ENCODE data around the gene C1orf105. TPM values are rescaled to one million over a fixed set of nuclear protein-coding genes. Genes with fewer than 3 reads are reported as not detected.
A peak's percentile ranks its signal among the peaks of the same experiment; 100 is the strongest.

The C1orf105 gene
- total RNA-seq, 2 donors from 2014 or later, result not detected

GRCh38 chr1:172443666-172444453, 23.4 kb downstream of the C1orf105 start, which contains the start of gene PIGC:
Gene PIGC, minus strand, starts transcription at chr1:172444069. Its CDS starts 1,447 bp downstream, at chr1:172442622.
- no peaks in the 10 kb centered on the region for H3K27me3 ChIP-seq (replicated peaks; ENCODE audit: insufficient read depth)
- peak within 1 kb of the TSS; percentile 95 for H3K4me3 ChIP-seq
- ATAC-seq (ENCODE audit: insufficient number of reproducible peaks, low FRiP score, low read depth) (peak; percentile 92), DNase-seq (ENCODE audit: low spot score) (peak; percentile 60)
- H3K9me3 ChIP-seq, result no peaks in the 10 kb centered on the region
- peak; percentile 83 for TF ChIP-seq CTCF (IDR thresholded peaks at IDR 0.05)
- peaks cover 5% of the 10 kb centered on the region for H3K36me3 ChIP-seq
- H3K27ac ChIP-seq, result peak within 1 kb of the TSS; percentile 59 to 73
- H3K4me1 ChIP-seq (ENCODE audit: control insufficient read depth in 1 of 2, low read depth in 2 of 2), result peaks cover 7 to 22% of the 10 kb centered on the region in 2 donors

DNA sequence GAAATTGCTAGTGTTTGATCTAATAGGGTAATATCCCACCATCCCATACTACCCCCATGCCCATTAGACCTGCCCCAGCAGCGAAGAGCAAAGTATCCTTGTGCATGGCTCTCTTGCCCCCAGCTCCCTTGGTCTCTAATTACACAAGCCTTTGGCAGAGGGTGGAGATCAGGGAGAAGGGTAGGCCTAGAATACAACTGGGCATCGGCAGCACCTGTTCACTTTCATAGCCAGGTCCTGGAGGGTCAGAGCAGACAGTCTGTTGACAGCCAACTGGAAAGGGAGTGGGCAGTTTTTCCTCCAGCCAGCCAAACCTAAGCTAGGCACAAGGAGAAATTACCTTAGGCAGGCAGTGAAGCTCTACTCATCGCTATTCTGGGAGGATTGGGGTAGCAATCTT, 26.1 kb downstream of the C1orf105 start:
- Histone ChIP-seq H3K27me3 (replicated peaks; ENCODE audit: insufficient read depth) (no peaks in the 10 kb centered on the region), H3K4me1 (ENCODE audit: control insufficient read depth in 1 of 2, low read depth in 2 of 2) (peaks cover 9 to 19% of the 10 kb centered on the region in 2 donors), H3K36me3 (no peaks in the 10 kb centered on the region), H3K4me3 (no peak overlapping the region), H3K27ac (no peak overlapping the region), H3K9me3 (no peaks in the 10 kb centered on the region)
- DNase-seq (ENCODE audit: low spot score) (no peak), ATAC-seq (ENCODE audit: insufficient number of reproducible peaks, low FRiP score, low read depth) (no peak)
- TF ChIP-seq CTCF (IDR thresholded peaks at IDR 0.05), result no peak

DNA sequence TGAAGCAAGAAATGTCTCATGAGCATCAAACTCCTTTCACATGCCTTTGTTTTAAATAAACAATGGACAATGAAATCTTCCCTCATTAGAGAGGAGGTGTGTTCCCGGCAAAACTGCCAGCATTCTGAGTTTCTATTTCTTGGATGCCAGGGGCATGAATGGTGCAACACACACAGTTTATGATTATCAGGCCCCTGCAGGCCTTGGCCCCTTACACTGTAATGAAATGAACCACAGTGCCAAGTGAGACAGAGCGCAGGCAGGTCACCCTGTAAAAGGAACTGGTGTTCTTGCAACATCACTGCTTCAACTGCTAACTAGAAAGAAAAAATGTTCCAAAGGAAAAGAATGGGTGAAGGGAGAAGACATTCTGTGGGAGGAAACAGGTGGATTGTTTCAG, 27.2 kb downstream of the C1orf105 start:
- Histone ChIP-seq H3K27ac (no peak overlapping the region), H3K9me3 (no peaks in the 10 kb centered on the region), H3K27me3 (replicated peaks; ENCODE audit: insufficient read depth) (no peaks in the 10 kb centered on the region), H3K4me3 (no peak overlapping the region), H3K4me1 (ENCODE audit: control insufficient read depth in 1 of 2, low read depth in 2 of 2) (peaks cover 9% of the 10 kb centered on the region in 2 donors), H3K36me3 (no peaks in the 10 kb centered on the region)
- ATAC-seq (ENCODE audit: insufficient number of reproducible peaks, low FRiP score, low read depth), result no peak
- no peak for DNase-seq (ENCODE audit: low spot score)
- TF ChIP-seq CTCF (IDR thresholded peaks at IDR 0.05), result no peak

GRCh38 chr1:172448995-172449584, 28.6 kb downstream of the C1orf105 start:
- H3K36me3 ChIP-seq, result no peaks in the 10 kb centered on the region

More at GRCh38 chr1:172448995-172449584, 28.6 kb downstream of the C1orf105 start:
- H3K27ac ChIP-seq, result no peak overlapping the region
- ATAC-seq (ENCODE audit: insufficient number of reproducible peaks, low FRiP score, low read depth) (no peak), DNase-seq (ENCODE audit: low spot score) (no peak)
- no peak overlapping the region for H3K4me3 ChIP-seq
- no peaks in the 10 kb centered on the region for H3K9me3 ChIP-seq
- H3K27me3 ChIP-seq (replicated peaks; ENCODE audit: insufficient read depth), result no peaks in the 10 kb centered on the region
- TF ChIP-seq CTCF (IDR thresholded peaks at IDR 0.05), result no peak
- H3K4me1 ChIP-seq (ENCODE audit: control insufficient read depth in 1 of 2, low read depth in 2 of 2), result peaks cover 3 to 4% of the 10 kb centered on the region in 2 donors

All from thoracic aorta (tissue), 2 donors.